OCI-M1 (cell line): ENCODE data around the gene SERTM1.

Experiments used
- DNase-seq: peaks from one replicate; lab custom pipeline; 2025; lab: John Stamatoyannopoulos, UW

Gene SERTM1

DNA sequence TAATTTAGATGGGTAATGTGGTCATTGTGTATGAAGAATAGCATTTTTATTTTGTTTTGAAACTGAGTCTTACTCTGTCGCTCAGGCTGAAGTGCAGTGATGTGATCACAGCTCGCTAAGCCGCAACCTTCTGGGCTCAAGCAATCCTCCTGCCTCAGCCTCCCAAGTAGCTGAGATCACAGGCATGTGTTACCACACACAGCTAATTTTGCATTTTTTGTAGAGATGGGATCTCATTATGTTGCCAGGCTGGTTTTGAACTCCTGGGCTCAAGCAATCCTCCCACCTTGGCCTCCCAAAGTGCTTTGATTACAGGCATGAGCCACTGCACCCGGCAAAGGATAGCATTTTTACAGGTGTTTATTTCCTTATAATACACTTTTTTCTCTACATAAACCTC is 36.6 kb downstream of the SERTM1 start:
- DNase-seq = no peak

DNA sequence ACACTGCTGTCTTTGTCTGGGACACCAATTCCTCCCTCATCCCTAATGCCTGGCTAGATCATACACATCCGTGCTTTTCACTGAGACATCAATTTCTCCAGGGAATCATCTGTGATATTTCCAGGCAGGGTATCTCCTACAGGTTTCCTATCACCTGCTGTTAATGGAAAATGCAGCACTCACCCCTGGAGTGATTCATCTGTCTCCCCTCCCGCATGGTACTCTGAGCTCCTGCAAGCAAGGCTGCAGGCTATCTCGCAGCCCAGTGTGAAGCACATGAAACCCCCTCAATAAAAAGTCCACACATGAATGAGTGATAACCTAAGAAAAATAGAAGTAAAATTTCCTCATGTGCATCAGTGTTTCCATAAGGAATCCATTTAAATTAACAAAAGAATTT is 38.5 kb downstream of the SERTM1 start:
- no peak for DNase-seq

DNA sequence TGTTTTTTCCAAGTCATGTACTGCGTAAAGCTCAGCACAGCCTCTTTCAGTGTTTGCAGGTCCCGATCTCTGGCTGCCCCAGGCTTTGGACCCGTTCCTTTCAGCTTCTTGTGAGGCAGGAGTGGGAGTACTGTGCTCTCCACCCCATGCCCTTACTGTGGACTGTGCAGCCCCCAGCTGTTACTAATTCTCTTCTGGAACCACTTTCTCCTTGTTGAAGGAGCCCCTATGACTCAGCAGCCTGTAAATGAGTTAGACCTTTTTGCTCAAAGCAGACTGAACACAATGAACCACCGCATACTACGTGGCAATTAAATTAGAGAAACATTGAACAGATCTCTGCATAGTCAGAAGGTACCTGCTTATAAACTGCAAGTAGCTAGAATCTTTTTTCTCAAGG is 39.0 kb downstream of the SERTM1 start:
- peak; percentile 21 for DNase-seq

DNA sequence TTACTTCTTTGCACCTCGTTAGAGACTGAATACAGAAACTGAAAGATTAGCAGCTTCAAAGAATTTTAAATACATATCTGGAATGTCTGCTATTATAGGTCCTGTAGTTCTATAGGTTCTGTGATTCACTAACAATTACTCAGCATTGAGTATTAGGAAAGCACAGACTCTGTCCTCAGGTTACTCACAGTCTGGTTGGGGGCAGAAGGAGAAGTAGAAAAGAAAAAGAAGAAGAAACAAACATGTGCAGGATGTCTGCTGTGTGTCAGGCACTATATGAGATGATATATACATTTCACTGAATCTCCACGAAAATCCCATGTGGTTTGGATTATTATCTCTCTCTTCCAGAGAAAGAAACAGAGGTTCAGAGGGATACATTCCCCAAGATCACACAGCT is 40.1 kb downstream of the SERTM1 start:
- DNase-seq = no peak

DNA sequence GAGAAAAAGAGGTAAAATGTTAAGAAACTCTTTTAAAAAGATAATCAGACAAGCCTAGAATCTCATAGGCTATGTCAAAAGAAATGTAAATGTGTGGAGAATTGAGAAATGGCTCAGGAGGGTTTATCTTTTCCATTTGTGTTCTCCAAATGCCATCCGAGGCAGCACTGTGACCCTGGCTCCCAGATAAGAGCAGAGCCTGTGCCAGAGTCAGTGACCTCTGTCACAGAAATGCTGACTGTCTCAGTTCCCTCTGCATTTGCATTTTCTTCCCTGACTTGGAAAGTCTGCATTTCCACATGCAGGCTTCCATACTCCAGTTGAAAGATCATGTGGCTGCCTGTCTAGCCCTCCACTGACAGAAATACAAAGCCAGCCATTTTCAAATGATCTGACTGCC is 42.0 kb downstream of the SERTM1 start:
- DNase-seq = peak; percentile 19

DNA sequence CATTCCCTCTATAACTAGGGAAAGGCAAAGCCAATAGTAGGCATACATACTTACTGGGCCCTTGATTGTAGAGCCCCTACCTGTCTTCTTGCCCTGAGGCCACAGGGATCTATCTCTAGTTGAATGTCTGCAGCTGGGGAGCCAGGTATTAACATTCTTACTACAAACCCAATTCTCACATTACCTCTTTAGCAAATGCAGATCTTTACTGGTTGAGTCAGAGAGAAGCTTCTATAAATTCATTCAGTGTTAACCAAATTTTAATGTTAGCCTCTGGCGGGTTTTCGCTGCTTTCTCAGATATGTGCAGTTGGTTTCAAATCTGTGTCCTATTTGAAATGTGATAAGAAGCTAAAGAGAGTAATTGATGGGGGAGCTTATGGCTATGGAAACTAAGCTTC is 43.2 kb downstream of the SERTM1 start:
- DNase-seq = no peak

DNA sequence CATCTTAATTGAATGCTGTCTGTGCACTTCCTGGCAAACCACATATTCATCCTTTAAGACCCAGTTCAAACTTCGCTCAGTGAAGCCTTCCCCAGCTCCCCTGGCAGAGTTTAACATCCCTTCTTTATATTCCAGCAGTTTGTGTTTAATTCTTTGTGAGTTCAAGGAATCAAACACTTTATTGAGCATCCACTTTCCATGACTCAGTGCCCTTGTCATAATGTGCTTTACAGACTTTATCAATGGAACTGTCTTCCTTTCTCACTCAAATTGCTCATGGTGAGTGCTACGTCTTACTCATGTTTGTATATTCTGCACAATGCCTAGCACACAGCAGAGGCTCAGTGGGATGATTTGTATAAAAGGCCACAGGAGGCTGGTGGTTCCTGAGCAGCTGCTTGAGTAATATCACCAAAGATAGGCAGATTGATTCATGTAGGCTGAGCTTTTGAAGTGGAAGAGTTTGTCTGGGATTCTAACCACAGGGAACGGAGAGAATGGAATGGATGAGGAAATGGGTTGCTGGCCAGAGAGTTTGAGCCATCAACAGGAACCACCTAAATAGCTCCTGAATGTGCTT is 44.2 kb downstream of the SERTM1 start:
- no peak for DNase-seq

DNA sequence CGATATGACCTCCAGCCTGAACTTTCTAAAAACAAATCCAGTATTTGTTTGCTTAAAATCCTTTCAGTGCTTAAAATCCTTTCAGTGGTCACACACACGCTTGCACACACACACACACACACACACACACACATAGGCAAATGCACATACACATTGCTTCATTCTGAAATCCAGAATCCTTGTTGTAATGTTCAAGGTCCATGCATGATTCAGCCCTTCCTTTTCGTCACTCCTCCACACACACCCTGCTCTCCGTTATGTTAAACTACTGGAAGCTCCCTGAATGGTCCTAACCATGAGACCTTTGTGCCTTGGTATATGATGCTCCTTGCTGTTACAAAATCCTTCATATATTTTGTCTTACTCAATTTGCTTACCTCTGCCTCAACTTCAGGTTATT is 44.9 kb downstream of the SERTM1 start:
- no peak for DNase-seq

DNA sequence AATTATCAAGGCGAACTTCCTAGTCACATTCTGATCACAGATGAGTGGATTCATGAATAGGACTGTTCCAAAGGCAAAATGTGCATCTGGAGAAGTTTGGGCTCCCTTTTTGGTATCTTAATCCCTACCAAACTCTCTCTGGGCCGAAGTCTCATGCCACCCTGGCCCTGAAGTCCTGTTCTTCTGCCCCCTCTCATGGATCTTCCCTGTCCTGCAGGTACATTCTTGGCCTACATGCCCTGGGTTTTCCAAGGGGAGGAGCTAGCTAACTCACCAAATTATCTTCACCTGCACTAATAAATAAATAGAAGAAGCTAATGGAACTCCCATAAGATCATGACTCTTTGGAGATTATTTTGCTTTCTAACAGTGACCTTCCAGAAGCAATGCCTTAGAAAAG is 50.3 kb downstream of the SERTM1 start:
- no peak for DNase-seq

DNA sequence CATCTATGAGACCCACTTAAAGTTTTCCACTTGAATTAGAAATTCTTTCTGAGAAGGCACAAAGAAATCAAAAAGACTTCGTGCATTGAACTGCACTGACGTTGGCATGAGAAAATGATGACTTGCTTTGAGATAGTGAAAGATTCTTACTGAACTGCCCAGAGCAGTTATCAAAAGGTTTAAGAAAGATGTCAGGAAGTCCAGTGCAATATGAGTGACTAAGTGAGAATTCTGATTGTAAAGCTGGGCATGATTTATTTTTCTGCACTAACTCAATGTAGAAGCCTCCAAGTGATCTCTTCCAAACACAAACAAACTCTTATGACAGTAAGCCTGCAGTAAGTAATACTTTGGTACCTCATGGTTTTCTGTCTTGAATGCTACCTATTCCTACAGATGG is 52.1 kb downstream of the SERTM1 start:
- DNase-seq = no peak

DNA sequence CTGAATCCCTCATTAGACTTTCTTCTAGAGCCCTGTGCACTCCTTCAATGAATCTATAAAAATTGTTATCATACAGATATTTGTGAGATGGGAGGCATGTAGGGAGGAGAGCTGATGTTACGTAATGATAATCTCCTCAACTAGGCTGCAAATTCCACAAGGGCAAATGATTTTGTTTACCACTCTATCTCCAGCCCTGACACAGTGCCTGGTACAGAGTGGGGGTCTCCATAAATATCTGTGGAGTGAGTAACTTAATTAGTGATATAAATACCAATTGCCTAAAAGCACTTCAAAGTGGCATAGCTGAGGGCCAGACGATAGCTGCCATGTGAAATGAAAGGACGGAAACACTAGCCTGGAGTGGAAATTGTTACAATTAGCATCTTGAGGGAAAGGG is 54.2 kb downstream of the SERTM1 start:
- DNase-seq = no peak

DNA sequence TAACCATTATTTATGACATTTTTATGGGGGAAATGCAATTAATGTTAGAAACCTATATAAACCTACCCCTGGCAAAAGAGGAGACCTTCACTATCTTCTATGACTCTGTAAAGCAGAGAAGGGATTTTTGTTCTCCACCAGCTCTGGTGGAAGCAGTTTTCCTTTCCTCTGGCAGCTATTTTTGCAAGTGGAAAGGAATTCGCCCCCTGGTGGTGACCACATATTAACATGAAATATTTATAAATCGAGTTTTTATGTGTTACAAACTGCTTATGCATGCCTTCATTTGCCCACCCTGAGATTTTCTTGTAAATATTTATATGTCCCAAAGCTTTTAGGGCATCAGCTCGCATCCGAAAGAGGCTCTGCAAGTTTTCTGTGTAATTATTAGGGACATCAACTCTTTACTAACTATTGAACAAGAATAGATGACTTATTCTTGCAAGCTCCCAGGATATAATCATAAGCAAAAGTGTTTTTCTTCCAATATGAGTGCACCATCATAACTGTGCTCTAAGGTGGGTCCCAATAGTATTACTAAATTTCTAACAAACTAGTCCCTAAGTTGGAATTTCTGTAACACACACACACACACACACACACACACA is 62.4 kb downstream of the SERTM1 start:
- peak; percentile 73 for DNase-seq

DNA sequence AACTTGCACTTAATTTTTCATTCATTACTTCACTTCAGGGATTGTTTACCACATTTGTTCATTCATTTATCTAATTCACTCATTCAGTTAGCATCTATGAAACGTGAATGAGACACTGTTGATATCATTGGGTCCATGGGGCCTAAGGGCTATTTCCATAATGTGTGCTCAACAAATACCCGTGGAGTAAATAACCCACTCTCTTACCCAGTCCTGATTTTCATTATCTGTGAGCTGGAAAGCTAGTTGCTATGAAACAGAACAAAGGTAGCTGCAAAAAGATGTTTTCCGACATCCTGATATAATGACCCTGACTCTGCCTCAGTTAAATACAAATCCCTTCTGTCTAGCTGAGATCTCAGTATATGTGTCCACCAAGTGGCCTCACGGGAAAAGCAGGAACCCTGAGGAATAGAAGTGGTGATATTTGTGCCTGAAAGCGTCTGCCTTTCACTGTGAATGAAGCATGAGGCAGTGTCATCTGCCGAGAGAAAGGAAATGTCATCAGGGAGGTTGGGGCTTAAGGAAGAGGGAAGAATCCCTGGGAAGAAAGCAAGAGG is 63.8 kb downstream of the SERTM1 start:
- no peak for DNase-seq

DNA sequence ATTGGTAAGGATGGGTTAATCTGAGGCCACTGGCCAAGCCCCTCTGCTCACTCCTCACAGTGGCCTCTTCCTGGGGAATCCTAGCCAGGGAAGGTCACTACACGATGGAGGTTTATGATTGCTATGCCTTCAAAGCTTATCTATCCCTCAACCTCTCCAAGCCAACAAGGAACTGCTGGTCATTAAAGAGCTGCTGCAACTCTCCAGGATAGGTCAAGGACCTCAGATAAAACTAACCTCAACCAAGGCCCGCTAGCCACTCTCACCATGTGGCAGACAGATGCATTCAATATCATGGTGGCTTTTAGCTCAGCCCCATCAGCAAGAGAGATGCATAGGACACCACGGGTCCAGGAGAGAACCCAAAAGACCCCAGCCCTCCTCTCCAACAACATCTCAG is 71.6 kb downstream of the SERTM1 start:
- DNase-seq = peak; percentile 43

DNA sequence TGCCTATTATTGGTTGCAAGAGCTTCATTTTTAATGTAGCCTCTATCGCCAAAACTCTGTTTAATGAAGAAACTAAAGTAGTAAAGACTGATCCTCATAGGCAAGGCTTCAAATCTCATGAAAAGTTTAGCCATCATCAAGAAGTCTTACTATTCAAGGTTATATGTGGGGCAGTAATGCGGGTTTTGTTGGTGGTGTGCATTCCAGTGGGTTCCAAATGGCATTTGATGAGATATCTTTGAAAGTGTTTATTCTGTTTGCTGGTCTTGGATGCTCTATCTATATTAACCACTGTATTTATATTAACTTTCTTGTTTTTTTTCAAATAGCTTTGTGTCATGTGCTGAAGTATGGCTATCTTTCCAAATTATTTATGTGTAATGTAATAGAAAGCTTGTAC is 72.2 kb downstream of the SERTM1 start:
- DNase-seq = no peak
